HepG2 (cell line): ENCODE measurements around the gene MBD5. TPM values are rescaled to one million over a fixed set of nuclear protein-coding genes. Genes with fewer than 3 reads are reported as not detected.

Experiments
- ATAC-seq: fragments of 200-7000 bp; cut with Tn5 transposase; 3 replicates; pipeline ENCODE4 v1.9.1; 2020; ENCODE audit warnings: mild to moderate bottlenecking, moderate library complexity
- BruUV-seq: library from RNA; stranded (reverse); fragments of 400-500 nt; replicated peaks from 2 replicates; lab custom pipeline; 2021; lab: Mats Ljungman, UMichigan
- CTCF ChIA-PET: fragments of 300-600 bp; formaldehyde crosslinking; extraction: SDS; loops from one replicate; lab custom pipeline; 2021; ENCODE audit warnings: low total read pairs, inconsistent platforms, low intra/inter-chr PET ratio; lab: Yijun Ruan, JAX
- POLR2A ChIA-PET: fragments of 350-600 bp; sonication (Branson Sonifier 250); formaldehyde crosslinking; loops from one replicate; lab custom pipeline; 2020; ENCODE audit warnings: antibody characterized with exemption, inconsistent platforms; lab: Yijun Ruan, JAX
- DNase-seq: peaks from one replicate; pipeline ENCODE4 v3.0.0-alpha.2; 2015; ENCODE audit warnings: low spot score
- FAIRE-seq: peaks from 3 replicates; lab custom pipeline; 2011; peaks lifted over from hg19 to GRCh38; lab: Jason Lieb, UNC
- H2AFZ ChIP-seq: one replicate; pipeline ENCODE4 v1.6.1; 2011; ENCODE audit warnings: low read length, inconsistent platforms
- H3K27ac ChIP-seq: fragments of 300-600 bp; 3 replicates; pipeline ENCODE4 v1.8.0; 2011; ENCODE audit warnings: mixed run types, mild to moderate bottlenecking, mixed read lengths, low read length, inconsistent platforms; ENCODE audit not compliant: insufficient read depth; ENCODE audit errors: extremely low read length
- H3K27me3 ChIP-seq, 2 experiments: fragments of 200-600 bp in 1 of 2; 2 replicates in 1 of 2; 3 replicates in 1 of 2; pipeline versions ENCODE4 v1.6.0 to v1.8.0; 2011; ENCODE audit warnings: low read length in 2 of 2, mild to moderate bottlenecking in 2 of 2, moderate library complexity in 2 of 2, inconsistent platforms in 1 of 2; ENCODE audit not compliant: insufficient read depth in 2 of 2, control insufficient read depth in 1 of 2
- H3K36me3 ChIP-seq, 2 experiments: fragments of 200-600 bp in 1 of 2; replicated peaks in 1 of 2; 2 replicates in 1 of 2; 3 replicates in 1 of 2; pipeline versions ENCODE4 v1.5.1 to v1.8.0; 2011; ENCODE audit warnings: low read length in 2 of 2, inconsistent platforms in 1 of 2; ENCODE audit not compliant: insufficient read depth in 2 of 2, control insufficient read depth in 1 of 2
- H3K4me1 ChIP-seq: 2 replicates; pipeline ENCODE4 v1.5.1; 2012; ENCODE audit warnings: low read length, inconsistent platforms; ENCODE audit not compliant: insufficient read depth
- H3K4me2 ChIP-seq: 2 replicates; pipeline ENCODE4 v1.6.0; 2011; ENCODE audit warnings: low read depth, low read length, inconsistent platforms
- H3K4me3 ChIP-seq, 3 experiments: fragments of 200-600 bp in 1 of 3; sonication (generic), shearing (Covaris generic) in 1 of 3; replicated peaks in 1 of 3; 2 replicates each; pipeline ENCODE4 v1.5.1; 2011 to 2016; ENCODE audit warnings: low read length in 3 of 3, inconsistent platforms in 2 of 3, low read depth in 2 of 3, mild to moderate bottlenecking in 2 of 3, control low read depth in 1 of 3, mixed read lengths in 1 of 3; ENCODE audit not compliant: insufficient read depth in 1 of 3
- H3K79me2 ChIP-seq: one replicate; pipeline ENCODE4 v1.6.1; 2011; ENCODE audit warnings: low read length, inconsistent platforms; ENCODE audit not compliant: insufficient read depth
- H3K9ac ChIP-seq: 2 replicates; pipeline ENCODE4 v1.6.0; 2011; ENCODE audit warnings: mild to moderate bottlenecking, low read depth, low read length, inconsistent platforms; ENCODE audit not compliant: insufficient read depth
- H3K9me3 ChIP-seq: 2 replicates; pipeline ENCODE4 v1.5.1; 2012; ENCODE audit warnings: mild to moderate bottlenecking, low read length
- H4K20me1 ChIP-seq: 2 replicates; pipeline ENCODE4 v1.6.0; 2011; ENCODE audit warnings: inconsistent platforms, mild to moderate bottlenecking, low read length, moderate library complexity; ENCODE audit not compliant: insufficient read depth
- ASH2L ChIP-seq: fragments of 300-600, 200-600 bp; sonication (generic); IDR thresholded peaks from 2 replicates; pipeline ENCODE4 v1.7.0; 2017; ENCODE audit warnings: low read depth, mild to moderate bottlenecking, moderate library complexity, mixed read lengths, low read length; ENCODE audit not compliant: insufficient read length
- HNRNPL ChIP-seq: fragments of 200-400 bp; formaldehyde crosslinking; IDR thresholded peaks from 2 replicates; pipeline ENCODE4 v1.6.1; 2017; ENCODE audit warnings: mild to moderate bottlenecking, low read depth, low read length
- MED1 ChIP-seq: sonication (generic); formaldehyde crosslinking; IDR thresholded peaks from 2 replicates; pipeline ENCODE4 v1.4.0; 2020; ENCODE audit warnings: missing genetic modification reagents
- MXD4 ChIP-seq: IDR thresholded peaks from 2 replicates; pipeline ENCODE4 v1.6.1; 2016; ENCODE audit warnings: mild to moderate bottlenecking, missing biosample characterization, missing genetic modification reagents
- RARG ChIP-seq: sonication (generic); formaldehyde crosslinking; IDR thresholded peaks from 2 replicates; pipeline ENCODE4 v1.4.0; 2020; ENCODE audit warnings: low read depth, mild to moderate bottlenecking, missing genetic modification reagents
- RNF2 ChIP-seq: fragments of 450-650 bp; conservative IDR thresholded peaks from 2 replicates; pipeline ENCODE4 v1.6.1; 2016; ENCODE audit warnings: low read depth
- SNAPC2 ChIP-seq: sonication (generic); formaldehyde crosslinking; IDR thresholded peaks from 2 replicates; pipeline ENCODE4 v1.8.1; 2022; ENCODE audit warnings: mild to moderate bottlenecking, missing genetic modification reagents
- ZNF570 ChIP-seq: sonication (generic); formaldehyde crosslinking; IDR thresholded peaks from 2 replicates; pipeline ENCODE4 v1.4.0; 2020; ENCODE audit warnings: mild to moderate bottlenecking, missing genetic modification reagents, borderline replicate concordance
- WGBS: methylation state at CpG from one replicate; pipeline ENCODE4 v1.1.6; 2017; ENCODE audit warnings: low lambda C conversion rate; 5-methylcytosine and 5-hydroxymethylcytosine counted together
- in situ Hi-C: cut with HindIII; loops from 2 replicates; pipeline ENCODE4 v1.10.0; 2017; ENCODE audit warnings: low pct_unique_long_range_greater_than_20kb; ENCODE audit not compliant: extremely low pct_ligation_motif_present
- intact Hi-C: fragments of 100-400 bp; cut with micrococcal nuclease; formaldehyde crosslinking; loops from one replicate; pipeline ENCODE4 v1.10.0; 2022; ENCODE audit not compliant: unreplicated experiment
- polyA plus RNA-seq, 8 experiments: library from polyadenylated mRNA; depleted of rRNA in 3 of 8; stranded (reverse) in 7 of 8; unstranded in 1 of 8; fragments of >200 nt; fragmentation: Illumina TruSeq in 4 of 8; extraction: Trizol in 4 of 8; gene quantifications; 2 replicates each; pipeline versions ENCODE4 v1.2.1 to v1.2.3, GENCODE V29; 2011 to 2016; ENCODE audit warnings: low read depth in 4 of 8, missing spikeins in 1 of 8, mixed read lengths in 1 of 8; ENCODE audit not compliant: insufficient read depth in 1 of 8
- total RNA-seq, 5 experiments: library from RNA; depleted of rRNA; stranded (reverse); fragments of >200 nt; fragmentation: Illumina TruSeq; extraction: Trizol; gene quantifications; 2 replicates each; pipeline ENCODE4 v1.2.3, GENCODE V29; 2016; ENCODE audit warnings: low read depth in 1 of 5

Gene MBD5
- total and polyA plus RNA-seq, 2 of the 13 experiments (the other 11 are each of a cell fraction or from before 2014, with no cell fraction given) = 13.5 to 26.4 TPM

GRCh38 chr2:148044322-148044721 lies 23.4 kb downstream of the MBD5 start (continued):
- no peak for TF ChIP-seq ASH2L
- no peak for TF ChIP-seq RNF2
- no peak for TF ChIP-seq ZNF570 (CRISPR knock-in tag)
- no peak for TF ChIP-seq HNRNPL
- TF ChIP-seq RARG (CRISPR knock-in tag) = no peak
- no peak for TF ChIP-seq MED1 (CRISPR knock-in tag)
- no peak for TF ChIP-seq SNAPC2

- ChIA-PET POLR2A (no interaction called here), CTCF (no interaction called here)
- no peaks in the 10 kb centered on the region for H3K9me3 ChIP-seq
- H3K79me2 ChIP-seq = no peaks in the 10 kb centered on the region
- DNase-seq (no peak), ATAC-seq (no peak), FAIRE-seq (no peak)
- intact Hi-C loops (no loop called here), in situ Hi-C loops (no loop called here)
- no peak overlapping the region for H3K27ac ChIP-seq
- no peak overlapping the region for H2AFZ ChIP-seq
- BruUV-seq = no TSS peak
- H3K4me3 ChIP-seq = no peak overlapping the region
- no peaks in the 10 kb centered on the region for H3K27me3 ChIP-seq
- WGBS = 98% methylated on average over 1 of the region's 1 CpG
- no peaks in the 10 kb centered on the region for H4K20me1 ChIP-seq
- H3K4me1 ChIP-seq = peaks cover 13% of the 10 kb centered on the region
- H3K9ac ChIP-seq = no peak overlapping the region
- no peak overlapping the region for H3K4me2 ChIP-seq
- no peak for TF ChIP-seq MXD4 (CRISPR knock-in tag)
- no peaks in the 10 kb centered on the region for H3K36me3 ChIP-seq
Observed at GRCh38 chr2:148046802-148047201, 25.9 kb downstream of the MBD5 start.
